Upper lobe of left lung (tissue), 4 donors: Measurements from ENCODE around the gene RALGAPA2.

Experiments used
- POLR2A ChIP-seq, 4 donors: fragments of 450-650 bp; IDR thresholded peaks; one replicate each; pipeline ENCODE4 v1.5.1; 2016 to 2017; ENCODE audit warnings: antibody characterized with exemption in 4 of 4, mild to moderate bottlenecking in 2 of 4
- POLR2AphosphoS5 ChIP-seq, 2 donors: sonication (generic); formaldehyde crosslinking; IDR thresholded peaks; one replicate each; pipeline ENCODE4 v1.5.1; 2017; ENCODE audit warnings: antibody characterized with exemption in 2 of 2
- TF ChIP-seq, protein P1 (sequence below), 6 experiments: fragments of 450-650 bp in 4 of 6; fragments of 200-600 bp in 2 of 6; sonication (generic) in 2 of 6; IDR thresholded peaks; one replicate each; pipeline ENCODE4 v1.5.1; 2016 to 2019; ENCODE audit warnings: antibody characterized with exemption in 6 of 6

DNA sequence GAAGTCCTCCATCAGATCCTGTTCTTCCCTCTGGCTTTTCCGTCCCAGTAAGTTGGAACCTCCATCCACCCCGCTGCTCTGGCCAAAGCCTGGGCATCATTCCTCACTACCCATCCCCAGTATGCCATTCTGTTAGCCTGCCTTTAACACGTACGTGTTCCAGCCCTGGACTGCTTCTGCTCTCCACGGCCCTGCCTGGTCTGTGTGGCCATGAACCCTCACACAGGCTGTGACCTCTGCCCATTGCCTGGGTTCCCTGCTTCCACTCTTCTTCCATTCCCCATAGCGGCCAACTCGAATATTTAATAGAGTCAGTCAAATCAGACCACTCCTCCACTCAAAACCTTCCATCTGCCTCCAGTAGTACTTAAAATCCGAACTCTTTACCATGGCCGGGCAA, 29.4 kb downstream of the RALGAPA2 start:
- TF ChIP-seq, protein P1, sequence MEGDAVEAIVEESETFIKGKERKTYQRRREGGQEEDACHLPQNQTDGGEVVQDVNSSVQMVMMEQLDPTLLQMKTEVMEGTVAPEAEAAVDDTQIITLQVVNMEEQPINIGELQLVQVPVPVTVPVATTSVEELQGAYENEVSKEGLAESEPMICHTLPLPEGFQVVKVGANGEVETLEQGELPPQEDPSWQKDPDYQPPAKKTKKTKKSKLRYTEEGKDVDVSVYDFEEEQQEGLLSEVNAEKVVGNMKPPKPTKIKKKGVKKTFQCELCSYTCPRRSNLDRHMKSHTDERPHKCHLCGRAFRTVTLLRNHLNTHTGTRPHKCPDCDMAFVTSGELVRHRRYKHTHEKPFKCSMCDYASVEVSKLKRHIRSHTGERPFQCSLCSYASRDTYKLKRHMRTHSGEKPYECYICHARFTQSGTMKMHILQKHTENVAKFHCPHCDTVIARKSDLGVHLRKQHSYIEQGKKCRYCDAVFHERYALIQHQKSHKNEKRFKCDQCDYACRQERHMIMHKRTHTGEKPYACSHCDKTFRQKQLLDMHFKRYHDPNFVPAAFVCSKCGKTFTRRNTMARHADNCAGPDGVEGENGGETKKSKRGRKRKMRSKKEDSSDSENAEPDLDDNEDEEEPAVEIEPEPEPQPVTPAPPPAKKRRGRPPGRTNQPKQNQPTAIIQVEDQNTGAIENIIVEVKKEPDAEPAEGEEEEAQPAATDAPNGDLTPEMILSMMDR (IDR thresholded peaks at IDR 0.05): no peak
- no peak for TF ChIP-seq POLR2A (IDR thresholded peaks at IDR 0.05)
- no peak for TF ChIP-seq POLR2AphosphoS5 (IDR thresholded peaks at IDR 0.05)
